GM20000 (cell line): ENCODE data around the gene RBL2.
"Not testable (repeated sequence)": the region's sequence is repeated elsewhere in the genome, so short reads cannot be mapped to it uniquely, and the experiment has no call there.

Source experiments
- DNase-seq: peaks from one replicate; pipeline ENCODE4 v3.0.0; 2012; ENCODE audit warnings: low spot score
- TF ChIP-seq, protein P1 (sequence below): IDR thresholded peaks from 2 replicates; pipeline ENCODE4 v1.5.1; 2012; ENCODE audit warnings: mild to moderate bottlenecking, control low read depth; ENCODE audit errors: extremely low read depth, missing control alignments

RBL2 gene, protein sequence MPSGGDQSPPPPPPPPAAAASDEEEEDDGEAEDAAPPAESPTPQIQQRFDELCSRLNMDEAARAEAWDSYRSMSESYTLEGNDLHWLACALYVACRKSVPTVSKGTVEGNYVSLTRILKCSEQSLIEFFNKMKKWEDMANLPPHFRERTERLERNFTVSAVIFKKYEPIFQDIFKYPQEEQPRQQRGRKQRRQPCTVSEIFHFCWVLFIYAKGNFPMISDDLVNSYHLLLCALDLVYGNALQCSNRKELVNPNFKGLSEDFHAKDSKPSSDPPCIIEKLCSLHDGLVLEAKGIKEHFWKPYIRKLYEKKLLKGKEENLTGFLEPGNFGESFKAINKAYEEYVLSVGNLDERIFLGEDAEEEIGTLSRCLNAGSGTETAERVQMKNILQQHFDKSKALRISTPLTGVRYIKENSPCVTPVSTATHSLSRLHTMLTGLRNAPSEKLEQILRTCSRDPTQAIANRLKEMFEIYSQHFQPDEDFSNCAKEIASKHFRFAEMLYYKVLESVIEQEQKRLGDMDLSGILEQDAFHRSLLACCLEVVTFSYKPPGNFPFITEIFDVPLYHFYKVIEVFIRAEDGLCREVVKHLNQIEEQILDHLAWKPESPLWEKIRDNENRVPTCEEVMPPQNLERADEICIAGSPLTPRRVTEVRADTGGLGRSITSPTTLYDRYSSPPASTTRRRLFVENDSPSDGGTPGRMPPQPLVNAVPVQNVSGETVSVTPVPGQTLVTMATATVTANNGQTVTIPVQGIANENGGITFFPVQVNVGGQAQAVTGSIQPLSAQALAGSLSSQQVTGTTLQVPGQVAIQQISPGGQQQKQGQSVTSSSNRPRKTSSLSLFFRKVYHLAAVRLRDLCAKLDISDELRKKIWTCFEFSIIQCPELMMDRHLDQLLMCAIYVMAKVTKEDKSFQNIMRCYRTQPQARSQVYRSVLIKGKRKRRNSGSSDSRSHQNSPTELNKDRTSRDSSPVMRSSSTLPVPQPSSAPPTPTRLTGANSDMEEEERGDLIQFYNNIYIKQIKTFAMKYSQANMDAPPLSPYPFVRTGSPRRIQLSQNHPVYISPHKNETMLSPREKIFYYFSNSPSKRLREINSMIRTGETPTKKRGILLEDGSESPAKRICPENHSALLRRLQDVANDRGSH

DNA sequence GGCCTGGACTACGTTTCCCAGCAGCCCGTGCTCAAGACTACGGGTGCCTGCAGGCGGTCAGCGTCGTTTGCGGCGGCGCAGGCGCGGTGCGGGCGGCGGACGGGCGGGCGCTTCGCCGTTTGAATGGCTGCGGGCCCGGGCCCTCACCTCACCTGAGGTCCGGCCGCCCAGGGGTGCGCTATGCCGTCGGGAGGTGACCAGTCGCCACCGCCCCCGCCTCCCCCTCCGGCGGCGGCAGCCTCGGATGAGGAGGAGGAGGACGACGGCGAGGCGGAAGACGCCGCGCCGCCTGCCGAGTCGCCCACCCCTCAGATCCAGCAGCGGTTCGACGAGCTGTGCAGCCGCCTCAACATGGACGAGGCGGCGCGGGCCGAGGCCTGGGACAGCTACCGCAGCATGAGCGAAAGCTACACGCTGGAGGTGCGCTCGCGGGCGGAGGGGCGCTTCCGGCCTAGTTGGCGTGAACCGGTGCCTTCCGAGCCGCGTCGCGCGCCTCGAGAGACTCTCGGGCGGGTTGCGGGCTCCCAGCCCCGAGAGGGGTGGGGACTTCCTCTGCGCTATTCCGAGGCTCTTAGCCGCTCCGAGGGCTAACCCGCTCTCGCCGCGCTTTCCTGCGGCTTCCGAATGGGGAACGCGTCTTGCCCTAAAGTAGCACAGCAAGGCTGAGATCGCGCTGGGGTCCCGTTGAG, at the start of gene RBL2:
Gene RBL2, plus strand, starts transcription at position 95 of the 689 bp plus-strand sequence. Its CDS starts 86 bp downstream, at position 181.
- TF ChIP-seq, protein P1, sequence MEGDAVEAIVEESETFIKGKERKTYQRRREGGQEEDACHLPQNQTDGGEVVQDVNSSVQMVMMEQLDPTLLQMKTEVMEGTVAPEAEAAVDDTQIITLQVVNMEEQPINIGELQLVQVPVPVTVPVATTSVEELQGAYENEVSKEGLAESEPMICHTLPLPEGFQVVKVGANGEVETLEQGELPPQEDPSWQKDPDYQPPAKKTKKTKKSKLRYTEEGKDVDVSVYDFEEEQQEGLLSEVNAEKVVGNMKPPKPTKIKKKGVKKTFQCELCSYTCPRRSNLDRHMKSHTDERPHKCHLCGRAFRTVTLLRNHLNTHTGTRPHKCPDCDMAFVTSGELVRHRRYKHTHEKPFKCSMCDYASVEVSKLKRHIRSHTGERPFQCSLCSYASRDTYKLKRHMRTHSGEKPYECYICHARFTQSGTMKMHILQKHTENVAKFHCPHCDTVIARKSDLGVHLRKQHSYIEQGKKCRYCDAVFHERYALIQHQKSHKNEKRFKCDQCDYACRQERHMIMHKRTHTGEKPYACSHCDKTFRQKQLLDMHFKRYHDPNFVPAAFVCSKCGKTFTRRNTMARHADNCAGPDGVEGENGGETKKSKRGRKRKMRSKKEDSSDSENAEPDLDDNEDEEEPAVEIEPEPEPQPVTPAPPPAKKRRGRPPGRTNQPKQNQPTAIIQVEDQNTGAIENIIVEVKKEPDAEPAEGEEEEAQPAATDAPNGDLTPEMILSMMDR = no peak

DNA sequence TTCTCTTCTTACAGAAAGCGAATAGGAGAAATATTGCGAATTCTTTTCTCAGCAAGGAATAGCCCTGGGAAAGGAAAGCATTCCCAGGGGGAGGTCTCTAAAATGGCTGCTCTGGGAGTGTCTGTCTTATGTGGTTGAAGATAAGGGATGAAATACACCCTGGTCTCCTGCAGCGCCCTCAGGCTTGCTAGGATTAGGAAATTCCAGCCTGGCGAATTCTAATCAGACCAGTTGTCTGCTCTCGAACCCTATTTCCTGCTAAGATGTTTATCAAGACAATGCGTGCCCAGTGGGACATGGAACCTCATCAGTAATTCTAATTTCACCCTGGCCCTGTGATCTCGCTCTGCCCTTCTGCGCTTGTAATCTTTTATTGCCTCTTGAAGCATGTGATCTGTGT, 49.7 kb upstream of the RBL2 start:
- not testable (repeated sequence) for DNase-seq

More for the DNA sequence above, at the start of gene RBL2:
- peak; percentile 92 for DNase-seq

DNA sequence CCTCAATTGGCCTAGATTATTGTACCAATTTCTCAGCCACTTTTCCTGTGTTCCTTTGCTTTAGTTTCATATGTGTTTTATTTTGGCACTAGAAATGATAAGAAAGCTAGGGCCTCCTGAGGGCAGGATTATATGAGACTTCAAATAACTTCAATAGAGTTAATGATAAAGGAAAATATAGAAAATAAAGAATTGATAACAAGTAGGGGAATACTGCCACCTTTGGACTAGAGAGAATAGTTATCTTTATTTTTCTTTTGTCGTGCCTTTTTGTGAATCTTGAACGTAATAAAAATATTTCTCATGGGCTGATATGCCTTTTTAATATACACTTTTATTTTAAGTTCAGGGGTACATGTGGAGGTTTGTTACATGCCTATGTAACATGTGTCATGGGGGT, 29.3 kb upstream of the RBL2 start:
- TF ChIP-seq, protein P1 = no peak
- no peak for DNase-seq

DNA sequence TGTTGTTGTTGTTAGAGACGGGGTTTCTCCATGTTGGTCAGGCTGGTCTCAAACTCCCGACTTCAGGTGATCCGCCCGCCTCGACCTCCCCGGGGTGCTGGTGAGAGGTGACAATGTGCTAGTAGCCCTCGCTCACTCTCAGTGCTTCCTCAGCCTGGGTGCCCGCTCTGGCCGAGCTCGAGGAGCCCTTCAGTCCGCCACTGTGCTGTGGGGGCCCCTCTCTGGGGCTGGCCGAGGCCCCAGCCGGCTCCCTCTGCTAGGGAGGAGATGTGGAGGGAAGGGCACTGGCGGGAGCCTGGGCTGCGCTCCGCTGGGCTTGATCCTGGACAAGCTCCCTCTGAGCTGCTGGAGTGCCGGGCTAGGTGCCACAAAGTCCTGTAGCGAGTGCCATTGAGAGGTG, 21.7 kb upstream of the RBL2 start:
- no peak for DNase-seq
- TF ChIP-seq, protein P1 = no peak

DNA sequence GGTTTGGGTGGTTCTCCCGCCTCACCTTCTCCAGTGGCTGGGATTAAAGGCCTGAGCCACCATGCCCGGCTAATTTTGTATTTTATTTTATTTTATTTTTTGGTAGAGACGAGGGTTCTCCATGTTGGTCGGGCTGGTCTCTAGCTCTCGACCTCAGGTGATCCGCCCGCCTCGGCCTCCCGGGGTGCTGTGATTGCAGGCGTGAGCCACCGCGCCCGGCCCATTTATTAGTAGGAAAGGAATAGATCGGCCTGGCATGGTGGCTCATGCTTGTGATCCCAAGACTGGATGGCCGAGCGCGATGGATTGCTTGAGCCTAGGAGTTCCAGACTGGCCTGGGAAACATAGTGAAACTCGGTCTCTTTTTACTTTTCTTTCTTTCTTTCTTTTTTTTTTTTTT, 20.4 kb upstream of the RBL2 start:
- TF ChIP-seq, protein P1 = no peak
- no peak for DNase-seq

DNA sequence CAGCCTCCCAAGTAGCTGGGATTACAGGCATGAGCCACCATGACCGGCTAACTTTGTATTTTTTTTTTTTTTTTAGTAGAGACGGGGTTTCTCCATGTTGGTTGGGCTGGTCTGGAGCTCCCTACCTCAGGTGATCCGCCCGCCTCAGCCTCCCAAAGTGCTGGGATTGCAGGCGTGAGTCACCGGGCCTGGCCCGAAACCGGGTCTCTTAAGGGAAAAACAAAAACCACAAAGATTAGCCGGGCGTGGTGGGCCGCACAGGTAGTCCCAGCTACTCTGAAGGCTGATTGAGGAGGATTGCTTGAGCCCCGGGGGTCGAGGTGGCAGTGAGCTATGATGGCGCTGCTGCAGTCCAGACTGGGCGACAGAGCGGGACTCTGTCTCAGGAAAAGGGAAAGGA, 19.9 kb upstream of the RBL2 start:
- TF ChIP-seq, protein P1 = no peak
- DNase-seq = no peak

DNA sequence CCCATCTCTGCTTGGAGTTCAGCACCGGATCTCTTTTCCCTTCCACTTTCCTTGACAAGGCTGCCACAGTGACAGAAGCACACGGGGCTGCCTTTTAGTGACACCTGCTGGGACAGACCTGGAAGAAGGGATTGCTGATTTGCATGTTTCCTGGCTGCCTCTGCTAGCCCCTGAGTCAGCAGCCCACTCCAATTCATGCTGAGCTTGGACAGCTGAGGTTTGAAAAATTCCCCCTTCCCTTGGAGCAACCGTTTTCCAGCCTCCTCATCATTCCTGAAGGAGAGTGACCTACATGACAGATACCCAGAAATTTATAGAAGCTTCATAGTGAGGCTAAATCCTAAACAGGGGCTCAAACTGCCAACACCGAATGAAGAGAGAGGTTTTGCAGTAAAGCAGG, 18.8 kb upstream of the RBL2 start:
- TF ChIP-seq, protein P1 = peak; percentile 7
- no peak for DNase-seq
